DND-41 (cell line): ENCODE measurements around the gene MARCKSL1.
"Not testable (repeated sequence)": the region's sequence is repeated elsewhere in the genome, so short reads cannot be mapped to it uniquely, and the experiment has no call there.

Experiments
- ATAC-seq: fragments of 200-7000 bp; cut with Tn5 transposase; 3 replicates; pipeline ENCODE4 v1.9.1; 2021; ENCODE audit warnings: low read depth; ENCODE audit not compliant: insufficient read depth
- DNase-seq: peaks from one replicate; pipeline ENCODE4 v3.0.0-alpha.2; 2020
- H2AFZ ChIP-seq: 2 replicates; pipeline ENCODE4 v1.6.0; 2012; ENCODE audit warnings: low read depth, low read length
- H3K27ac ChIP-seq: 2 replicates; pipeline ENCODE4 v1.5.1; 2012; ENCODE audit warnings: low read length, inconsistent platforms
- H3K27me3 ChIP-seq: fragments of 200-600 bp; sonication (generic); 2 replicates; pipeline ENCODE4 v1.6.0; 2012; ENCODE audit warnings: low read length, mild to moderate bottlenecking, inconsistent platforms; ENCODE audit not compliant: insufficient read depth, poor library complexity
- H3K36me3 ChIP-seq: 2 replicates; pipeline ENCODE4 v1.5.1; 2012; ENCODE audit warnings: low read length, inconsistent platforms; ENCODE audit not compliant: insufficient read depth
- H3K4me1 ChIP-seq: 2 replicates; pipeline ENCODE4 v1.5.1; 2012; ENCODE audit warnings: mild to moderate bottlenecking, low read length; ENCODE audit not compliant: insufficient read depth
- H3K4me2 ChIP-seq: 2 replicates; pipeline ENCODE4 v1.6.0; 2012; ENCODE audit warnings: mild to moderate bottlenecking, moderate library complexity, low read length, inconsistent platforms; ENCODE audit not compliant: insufficient read depth
- H3K4me3 ChIP-seq, 2 experiments: fragments of 200-600 bp in 1 of 2; shearing (Covaris generic) in 1 of 2; 2 replicates each; pipeline ENCODE4 v1.5.1; 2012 to 2016; ENCODE audit warnings: inconsistent platforms in 2 of 2, low read length in 2 of 2, mild to moderate bottlenecking in 2 of 2, low read depth in 1 of 2, moderate library complexity in 1 of 2
- H3K79me2 ChIP-seq: 2 replicates; pipeline ENCODE4 v1.6.0; 2012; ENCODE audit warnings: low read length, inconsistent platforms; ENCODE audit not compliant: insufficient read depth
- H3K9ac ChIP-seq: 2 replicates; pipeline ENCODE4 v1.6.0; 2012; ENCODE audit warnings: low read depth, mild to moderate bottlenecking, inconsistent platforms, low read length, moderate library complexity
- H3K9me3 ChIP-seq: 2 replicates; pipeline ENCODE4 v1.5.1; 2012; ENCODE audit warnings: low read length, moderate library complexity, mild to moderate bottlenecking, inconsistent platforms; ENCODE audit not compliant: insufficient read depth, severe bottlenecking
- H4K20me1 ChIP-seq: 2 replicates; pipeline ENCODE4 v1.6.0; 2012; ENCODE audit warnings: low read length; ENCODE audit not compliant: insufficient read depth
- EZH2 ChIP-seq: IDR thresholded peaks from 3 replicates; pipeline ENCODE4 v1.6.1; 2012; ENCODE audit warnings: borderline replicate concordance, low read depth, mild to moderate bottlenecking, moderate library complexity, low read length, inconsistent platforms; ENCODE audit not compliant: severe bottlenecking
- TF ChIP-seq, protein P1 (sequence below): IDR thresholded peaks from 2 replicates; pipeline ENCODE4 v1.5.1; 2012; ENCODE audit warnings: borderline replicate concordance, low read length, moderate library complexity, mild to moderate bottlenecking; ENCODE audit not compliant: poor library complexity, severe bottlenecking; ENCODE audit errors: extremely low read depth

MARCKSL1 gene

DNA sequence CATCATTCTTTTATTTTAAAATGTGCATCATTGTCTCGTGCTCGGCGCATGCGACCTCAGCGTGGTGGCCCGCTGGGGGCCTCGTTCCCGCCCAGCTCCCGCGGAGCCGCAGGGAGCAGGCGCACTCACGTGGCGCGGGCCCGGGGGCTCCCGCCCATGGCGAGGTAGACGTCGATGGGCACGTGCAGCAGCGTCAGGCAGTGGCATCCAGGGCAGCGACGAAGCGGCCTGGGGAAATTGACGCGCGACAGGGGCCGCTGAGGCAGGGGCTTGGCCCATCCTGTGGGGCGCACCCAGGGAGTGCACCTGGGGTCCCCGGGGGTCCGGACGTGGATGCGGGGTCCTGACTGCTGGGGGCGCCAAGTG is 25.3 kb upstream of the MARCKSL1 start:
- TF ChIP-seq, protein P1, sequence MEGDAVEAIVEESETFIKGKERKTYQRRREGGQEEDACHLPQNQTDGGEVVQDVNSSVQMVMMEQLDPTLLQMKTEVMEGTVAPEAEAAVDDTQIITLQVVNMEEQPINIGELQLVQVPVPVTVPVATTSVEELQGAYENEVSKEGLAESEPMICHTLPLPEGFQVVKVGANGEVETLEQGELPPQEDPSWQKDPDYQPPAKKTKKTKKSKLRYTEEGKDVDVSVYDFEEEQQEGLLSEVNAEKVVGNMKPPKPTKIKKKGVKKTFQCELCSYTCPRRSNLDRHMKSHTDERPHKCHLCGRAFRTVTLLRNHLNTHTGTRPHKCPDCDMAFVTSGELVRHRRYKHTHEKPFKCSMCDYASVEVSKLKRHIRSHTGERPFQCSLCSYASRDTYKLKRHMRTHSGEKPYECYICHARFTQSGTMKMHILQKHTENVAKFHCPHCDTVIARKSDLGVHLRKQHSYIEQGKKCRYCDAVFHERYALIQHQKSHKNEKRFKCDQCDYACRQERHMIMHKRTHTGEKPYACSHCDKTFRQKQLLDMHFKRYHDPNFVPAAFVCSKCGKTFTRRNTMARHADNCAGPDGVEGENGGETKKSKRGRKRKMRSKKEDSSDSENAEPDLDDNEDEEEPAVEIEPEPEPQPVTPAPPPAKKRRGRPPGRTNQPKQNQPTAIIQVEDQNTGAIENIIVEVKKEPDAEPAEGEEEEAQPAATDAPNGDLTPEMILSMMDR, result no peak
- no peak for TF ChIP-seq EZH2
- Histone ChIP-seq H3K79me2 (no peaks in the 10 kb centered on the region), H3K9me3 (no peaks in the 10 kb centered on the region), H3K27ac (no peak overlapping the region), H3K27me3 (no peaks in the 10 kb centered on the region), H2AFZ (no peak overlapping the region), H3K36me3 (peaks cover 38% of the 10 kb centered on the region), H3K9ac (no peak overlapping the region), H4K20me1 (no peaks in the 10 kb centered on the region; the same call in 1 of the 2 replicates), H3K4me2 (no peak overlapping the region), H3K4me3 (no peak overlapping the region), H3K4me1 (no peaks in the 10 kb centered on the region)
- ATAC-seq (no peak), DNase-seq (no peak)

DNA sequence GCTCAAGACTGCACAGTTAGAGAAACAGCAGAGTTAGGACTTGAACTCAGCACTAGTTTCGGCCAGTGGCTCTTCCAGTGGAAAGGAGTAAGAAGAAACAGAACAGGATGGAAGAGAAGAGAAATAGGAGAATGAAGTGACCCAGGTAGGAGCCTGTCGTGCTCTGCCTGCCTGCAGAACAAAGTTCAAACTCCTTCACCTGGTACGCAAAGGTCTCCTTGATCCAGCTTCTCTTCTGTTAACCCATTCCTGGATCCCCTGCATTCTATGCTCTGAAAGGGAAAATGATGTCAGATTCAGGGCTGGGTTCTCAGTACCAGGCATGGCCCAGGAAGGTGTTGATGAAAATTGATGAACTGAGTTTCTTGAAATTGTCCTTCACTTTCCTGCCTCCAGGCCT is 22.4 kb upstream of the MARCKSL1 start:
- H3K4me3 ChIP-seq, result no peak overlapping the region
- H3K4me1 ChIP-seq, result no peaks in the 10 kb centered on the region
- TF ChIP-seq EZH2, result no peak
- TF ChIP-seq, protein P1, result no peak
- H3K27ac ChIP-seq, result no peak overlapping the region
- ATAC-seq, result no peak
- no peak overlapping the region for H3K4me2 ChIP-seq
- H3K9me3 ChIP-seq, result no peaks in the 10 kb centered on the region
- H3K27me3 ChIP-seq, result no peaks in the 10 kb centered on the region
- H3K79me2 ChIP-seq, result no peaks in the 10 kb centered on the region
- H2AFZ ChIP-seq, result no peak overlapping the region
- H3K9ac ChIP-seq, result no peak overlapping the region
- H3K36me3 ChIP-seq, result peaks cover 19% of the 10 kb centered on the region
- H4K20me1 ChIP-seq, result no peaks in the 10 kb centered on the region; the same call in 1 of the 2 replicates
- DNase-seq, result no peak

DNA sequence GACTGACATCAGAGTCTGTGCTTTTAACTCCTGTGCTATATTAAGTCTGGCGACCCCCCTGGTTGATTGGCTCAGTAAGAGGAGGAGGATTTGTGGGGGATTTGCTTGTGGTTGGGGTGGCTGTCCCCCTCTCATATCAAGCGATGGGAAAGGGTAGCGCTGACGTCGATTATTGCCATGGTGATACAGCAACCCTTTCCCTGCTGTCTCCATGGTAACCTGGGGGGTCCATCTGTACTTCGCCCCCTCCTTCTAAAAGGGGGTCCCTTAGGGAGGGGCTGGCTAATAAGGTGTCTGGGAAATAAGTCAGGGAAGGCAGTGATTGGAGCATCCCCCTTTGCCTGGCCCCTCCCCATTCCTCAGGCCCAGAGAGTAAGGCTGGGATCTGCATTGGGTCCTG is 21.6 kb upstream of the MARCKSL1 start:
- H3K9me3 ChIP-seq, result no peaks in the 10 kb centered on the region
- DNase-seq (no peak), ATAC-seq (no peak)
- H3K4me3 ChIP-seq, result no peak overlapping the region
- H2AFZ ChIP-seq, result no peak overlapping the region
- TF ChIP-seq, protein P1, result no peak
- no peak for TF ChIP-seq EZH2
- H3K4me1 ChIP-seq, result no peaks in the 10 kb centered on the region
- H3K9ac ChIP-seq, result no peak overlapping the region
- no peaks in the 10 kb centered on the region for H3K27me3 ChIP-seq
- no peaks in the 10 kb centered on the region for H3K79me2 ChIP-seq
- no peak overlapping the region for H3K27ac ChIP-seq
- peaks cover 11% of the 10 kb centered on the region for H3K36me3 ChIP-seq
- H4K20me1 ChIP-seq, result no peaks in the 10 kb centered on the region; the same call in 1 of the 2 replicates
- H3K4me2 ChIP-seq, result no peak overlapping the region

GRCh38 chr1:32356478-32356877 is 20.4 kb upstream of the MARCKSL1 start:
- DNase-seq (no peak), ATAC-seq (no peak)
- no peak overlapping the region for H3K9ac ChIP-seq
- H3K36me3 ChIP-seq, result peaks cover 8% of the 10 kb centered on the region
- H4K20me1 ChIP-seq, result no peaks in the 10 kb centered on the region; the same call in 1 of the 2 replicates
- no peak overlapping the region for H3K4me3 ChIP-seq
- H2AFZ ChIP-seq, result no peak overlapping the region
- peaks cover 10% of the 10 kb centered on the region for H3K4me1 ChIP-seq
- no peak overlapping the region for H3K4me2 ChIP-seq
- no peaks in the 10 kb centered on the region for H3K9me3 ChIP-seq
- no peak overlapping the region for H3K27ac ChIP-seq
- H3K27me3 ChIP-seq, result no peaks in the 10 kb centered on the region
- H3K79me2 ChIP-seq, result no peaks in the 10 kb centered on the region
- no peak for TF ChIP-seq EZH2
- TF ChIP-seq, protein P1, result no peak

GRCh38 chr1:32355778-32356177 is 19.7 kb upstream of the MARCKSL1 start:
- H3K36me3 ChIP-seq, DNase-seq, H3K79me2 ChIP-seq, H3K27me3 ChIP-seq, H4K20me1 ChIP-seq, ATAC-seq, H3K9ac ChIP-seq, H2AFZ ChIP-seq, H3K4me3 ChIP-seq, H3K9me3 ChIP-seq, H3K4me2 ChIP-seq, H3K27ac ChIP-seq: not testable (repeated sequence)
- peaks cover 13% of the 10 kb centered on the region for H3K4me1 ChIP-seq
